Sigmoid colon (tissue), 4 donors: ENCODE data around the gene AGAP2.

Experiments used
- CTCF ChIP-seq, 4 experiments: fragments of 450-650 bp in 3 of 4; fragments of 200-600 bp in 1 of 4; IDR thresholded peaks; one replicate each; pipeline ENCODE4 v1.5.1; 2016 to 2019; ENCODE audit warnings: antibody characterized with exemption in 4 of 4, mild to moderate bottlenecking in 3 of 4, moderate library complexity in 2 of 4
- EP300 ChIP-seq, 4 donors: sonication (generic); formaldehyde crosslinking; IDR thresholded peaks; one replicate each; pipeline ENCODE4 v1.6.1; 2017; ENCODE audit warnings: antibody characterized with exemption in 4 of 4
- POLR2A ChIP-seq, 2 donors: fragments of 450-650 bp; IDR thresholded peaks; one replicate each; pipeline ENCODE4 v1.6.1; 2016; ENCODE audit warnings: antibody characterized with exemption in 2 of 2, mild to moderate bottlenecking in 2 of 2, moderate library complexity in 2 of 2
- POLR2AphosphoS5 ChIP-seq, 4 donors: sonication (generic); formaldehyde crosslinking; IDR thresholded peaks; one replicate each; pipeline ENCODE4 v1.6.1; 2017; ENCODE audit warnings: antibody characterized with exemption in 4 of 4

- TF ChIP-seq POLR2AphosphoS5 (IDR thresholded peaks at IDR 0.05): no peak
- peak in 3 of 4 experiments; percentile 26 to 40 (median 27) for TF ChIP-seq CTCF (IDR thresholded peaks at IDR 0.05)
- TF ChIP-seq EP300 (IDR thresholded peaks at IDR 0.05): no peak
- no peak for TF ChIP-seq POLR2A (IDR thresholded peaks at IDR 0.05)
Measured at GRCh38 chr12:57726884-57727757, 11.4 kb downstream of the AGAP2 start.
